Adipocyte (in vitro differentiated cells): ENCODE data around the gene ACTG1.

Experiments used
- DNase-seq: peaks from one replicate; pipeline ENCODE4 v3.0.0-alpha.2; 2015; ENCODE audit warnings: low read depth
- H3K27me3 ChIP-seq: replicated peaks from 2 replicates; pipeline ENCODE4 v1.7.0; 2013; ENCODE audit warnings: mild to moderate bottlenecking, low read length, moderate library complexity; ENCODE audit not compliant: control insufficient read depth, insufficient read depth
- H3K36me3 ChIP-seq: 2 replicates; pipeline ENCODE4 v1.7.0; 2013; ENCODE audit warnings: low read length, mild to moderate bottlenecking, moderate library complexity; ENCODE audit not compliant: control insufficient read depth, insufficient read depth, severe bottlenecking
- H3K4me1 ChIP-seq: 2 replicates; pipeline ENCODE4 v1.7.0; 2013; ENCODE audit warnings: mild to moderate bottlenecking, low read length, moderate library complexity; ENCODE audit not compliant: control insufficient read depth, insufficient read depth
- H3K4me3 ChIP-seq: 2 replicates; pipeline ENCODE4 v1.7.0; 2013; ENCODE audit warnings: mild to moderate bottlenecking, low read length, moderate library complexity
- H3K9ac ChIP-seq: 2 replicates; pipeline ENCODE4 v1.7.0; 2013; ENCODE audit warnings: mild to moderate bottlenecking, low read length, moderate library complexity
- H3K9me3 ChIP-seq: 2 replicates; pipeline ENCODE4 v1.7.0; 2013; ENCODE audit warnings: mild to moderate bottlenecking, low read length, moderate library complexity; ENCODE audit not compliant: control insufficient read depth

The ACTG1 gene

DNA sequence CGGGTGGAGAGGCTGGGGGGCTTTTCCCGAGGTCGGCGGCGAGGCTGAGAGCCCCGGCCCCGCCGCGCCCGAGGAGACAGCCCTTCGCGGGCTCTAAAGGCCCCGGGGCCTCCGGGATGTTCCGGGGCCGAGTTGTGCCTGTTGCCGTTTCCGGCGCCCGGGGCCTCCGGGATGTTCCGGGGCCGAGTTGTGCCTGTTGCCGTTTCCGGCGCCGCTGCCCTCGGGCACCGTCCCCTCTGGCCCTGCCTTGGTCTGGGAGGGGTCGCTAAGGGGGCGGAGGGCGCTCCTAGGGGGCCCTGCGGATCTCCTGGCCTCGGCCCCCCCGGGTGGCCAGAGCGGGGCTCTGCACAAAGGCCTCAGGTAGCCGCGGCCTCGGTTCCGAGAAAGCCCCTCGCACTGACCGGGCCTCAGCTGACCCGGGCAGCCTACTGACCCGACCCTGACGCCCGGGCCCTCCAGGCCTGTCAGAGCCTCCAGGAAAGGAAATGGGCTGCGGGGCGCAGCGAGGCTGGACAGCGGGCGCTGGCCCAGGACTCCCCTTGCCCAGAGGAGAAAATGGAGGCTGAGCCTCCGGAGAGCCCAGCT, 24.2 kb downstream of the ACTG1 start:
- Histone ChIP-seq H3K4me3 (peak overlapping the region; percentile 77), H3K9ac (peak overlapping the region; percentile 88), H3K36me3 (no peaks in the 10 kb centered on the region), H3K4me1 (peaks cover 12% of the 10 kb centered on the region), H3K9me3 (no peaks in the 10 kb centered on the region), H3K27me3 (peaks cover 20% of the 10 kb centered on the region)
- peak; percentile 36 for DNase-seq

DNA sequence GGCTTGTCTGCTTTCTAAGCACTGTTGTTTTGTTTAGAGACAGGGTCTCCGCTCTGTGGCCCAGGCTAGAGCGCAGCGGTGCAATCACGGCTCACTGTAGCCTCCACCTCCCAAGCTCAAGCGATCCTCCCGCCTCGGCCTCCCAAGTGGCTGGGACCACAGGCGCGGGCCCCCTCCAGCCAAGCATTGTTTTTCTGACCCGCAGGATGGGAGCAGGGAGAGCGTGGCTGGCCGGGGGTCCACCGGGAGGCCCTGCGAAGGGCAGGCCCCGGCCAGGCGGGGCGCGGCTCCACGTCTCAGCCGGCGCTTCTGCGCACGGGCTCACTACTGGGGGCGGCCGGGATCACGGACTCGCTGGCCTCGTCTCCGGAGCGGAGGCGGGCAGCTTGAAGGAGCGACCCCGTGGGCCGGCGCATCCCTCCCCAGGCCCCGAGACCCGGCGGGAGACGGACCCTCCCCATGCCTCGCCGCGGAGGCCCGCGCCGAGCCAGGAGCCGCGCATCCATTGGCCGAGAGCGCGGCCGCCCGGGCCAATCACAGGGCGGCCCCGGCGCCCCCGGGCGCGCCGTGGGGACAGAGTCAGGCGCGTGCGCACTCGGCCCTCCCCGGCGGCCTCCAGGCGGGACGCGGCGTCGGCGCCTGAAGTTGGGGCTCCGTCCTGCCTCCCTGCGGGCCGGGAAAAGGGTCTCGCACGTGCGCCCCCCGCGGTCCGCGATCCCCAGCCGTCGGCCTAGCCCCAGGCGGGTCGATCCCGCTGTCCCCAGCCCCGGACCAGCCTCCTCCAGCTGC, 24.9 kb downstream of the ACTG1 start:
- peaks cover 17% of the 10 kb centered on the region for H3K27me3 ChIP-seq
- H3K4me1 ChIP-seq: peaks cover 12% of the 10 kb centered on the region

GRCh38 chr17:81487089-81487486, 25.5 kb downstream of the ACTG1 start:
- no peaks in the 10 kb centered on the region for H3K36me3 ChIP-seq
- H3K27me3 ChIP-seq: peaks cover 11% of the 10 kb centered on the region
- H3K4me3 ChIP-seq: peak overlapping the region; percentile 77
- no peaks in the 10 kb centered on the region for H3K9me3 ChIP-seq
- no peak for DNase-seq
- peak overlapping the region; percentile 88 for H3K9ac ChIP-seq
- peaks cover 12% of the 10 kb centered on the region for H3K4me1 ChIP-seq

More for the DNA sequence above, 24.9 kb downstream of the ACTG1 start:
- peak; percentile 94 for DNase-seq
- H3K4me3 ChIP-seq: peak overlapping the region; percentile 77
- peak overlapping the region; percentile 88 for H3K9ac ChIP-seq
- no peaks in the 10 kb centered on the region for H3K36me3 ChIP-seq
- no peaks in the 10 kb centered on the region for H3K9me3 ChIP-seq

- H3K9me3 ChIP-seq: no peaks in the 10 kb centered on the region
- no peak for DNase-seq
- no peak overlapping the region for H3K4me3 ChIP-seq
- no peak overlapping the region for H3K9ac ChIP-seq
- no peaks in the 10 kb centered on the region for H3K36me3 ChIP-seq
- peaks cover 7% of the 10 kb centered on the region for H3K27me3 ChIP-seq
- H3K4me1 ChIP-seq: peaks cover 15% of the 10 kb centered on the region
Observed at GRCh38 chr17:81486199-81486810, 26.3 kb downstream of the ACTG1 start.

DNA sequence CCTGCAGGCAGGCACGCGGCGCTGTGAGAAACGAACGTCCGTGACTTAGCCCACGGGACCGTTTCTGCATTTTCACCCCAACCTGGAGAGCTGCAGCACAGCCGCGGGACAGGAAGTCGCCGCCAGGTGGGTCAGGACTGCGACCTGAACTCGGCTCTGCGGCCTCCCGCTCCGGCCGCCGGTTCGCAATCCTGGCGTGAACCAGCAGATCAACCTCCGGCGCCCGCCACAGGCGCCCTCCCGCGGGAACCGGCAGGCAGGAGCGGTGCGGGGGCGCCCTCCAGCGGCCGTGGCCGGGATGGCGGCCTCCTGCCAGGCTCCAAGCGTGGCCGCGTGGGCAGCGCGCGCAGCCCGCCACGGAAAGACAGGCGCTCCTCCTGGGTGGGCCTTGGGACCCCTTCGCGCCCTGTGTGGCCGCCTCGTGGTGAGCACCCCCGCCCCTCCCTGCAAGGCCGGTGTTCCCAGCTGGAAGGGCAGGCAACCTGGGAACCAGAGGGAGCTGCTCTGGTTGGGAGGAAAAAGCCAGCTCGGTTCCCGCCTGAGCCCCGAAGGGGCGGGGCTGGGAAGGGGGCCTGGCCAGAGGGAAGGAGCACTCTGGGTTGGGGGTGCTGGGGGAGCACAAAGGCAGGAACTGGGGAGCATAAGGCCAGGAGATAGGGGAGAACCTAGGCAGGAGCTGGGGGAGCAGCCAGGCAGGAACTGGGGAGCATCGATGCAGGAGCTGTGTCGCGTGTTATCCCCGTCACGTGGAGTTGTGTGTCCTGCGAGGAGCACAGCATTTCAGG, 28.2 kb downstream of the ACTG1 start:
- Histone ChIP-seq H3K9ac (peak overlapping the region; percentile 71), H3K36me3 (no peaks in the 10 kb centered on the region), H3K4me3 (peak overlapping the region; percentile 74), H3K4me1 (peaks cover 30% of the 10 kb centered on the region), H3K27me3 (no peaks in the 10 kb centered on the region), H3K9me3 (no peaks in the 10 kb centered on the region)
- DNase-seq: peak; percentile 89

- H3K36me3 ChIP-seq: no peaks in the 10 kb centered on the region
- peaks cover 30% of the 10 kb centered on the region for H3K4me1 ChIP-seq
- H3K4me3 ChIP-seq: peak overlapping the region; percentile 74
- no peaks in the 10 kb centered on the region for H3K9me3 ChIP-seq
- no peaks in the 10 kb centered on the region for H3K27me3 ChIP-seq
- H3K9ac ChIP-seq: peak overlapping the region; percentile 71
- DNase-seq: no peak
Observed at GRCh38 chr17:81483862-81484194, 28.8 kb downstream of the ACTG1 start.

DNA sequence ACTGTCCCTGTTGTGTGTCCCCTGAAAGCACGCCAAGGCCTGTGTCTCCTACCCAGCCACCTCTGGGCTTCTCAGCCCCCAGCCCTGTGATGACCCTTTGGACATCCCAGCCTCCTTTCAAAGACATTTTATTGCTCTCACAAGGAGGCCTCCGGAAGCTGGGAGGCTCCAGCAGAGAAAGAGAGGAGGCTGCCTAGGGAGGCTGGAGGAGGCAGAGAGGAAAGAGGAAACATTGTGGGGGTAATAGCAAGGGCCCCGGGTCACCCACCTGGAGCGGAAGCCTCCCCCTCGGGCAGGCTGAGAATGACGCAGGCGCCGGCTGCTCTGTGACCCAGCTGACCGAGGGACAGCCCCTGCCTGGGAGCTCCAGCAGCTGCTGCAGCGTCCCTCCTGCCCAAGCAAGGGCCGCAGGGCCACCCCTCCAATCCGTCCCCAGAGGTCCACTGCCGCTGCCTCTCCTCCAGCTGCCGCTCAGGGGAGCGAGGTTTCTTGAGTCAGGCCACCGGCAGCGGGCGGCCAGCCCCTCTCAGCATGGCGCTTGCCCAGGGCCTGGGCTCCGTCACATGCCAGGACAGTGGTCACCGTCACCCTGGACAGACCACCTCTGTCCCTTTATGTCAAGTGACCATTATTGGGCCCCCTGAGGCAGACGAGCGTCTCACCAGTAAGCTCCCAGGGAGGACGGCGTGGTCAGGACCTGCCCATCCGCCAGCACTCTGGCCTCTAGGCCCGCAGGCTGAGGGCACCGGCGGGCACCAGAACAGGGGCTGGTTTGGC, 29.3 kb downstream of the ACTG1 start:
- no peaks in the 10 kb centered on the region for H3K36me3 ChIP-seq
- peaks cover 27% of the 10 kb centered on the region for H3K4me1 ChIP-seq
- no peaks in the 10 kb centered on the region for H3K27me3 ChIP-seq
- DNase-seq: no peak
- no peak overlapping the region for H3K4me3 ChIP-seq
- H3K9me3 ChIP-seq: no peaks in the 10 kb centered on the region
- no peak overlapping the region for H3K9ac ChIP-seq

DNA sequence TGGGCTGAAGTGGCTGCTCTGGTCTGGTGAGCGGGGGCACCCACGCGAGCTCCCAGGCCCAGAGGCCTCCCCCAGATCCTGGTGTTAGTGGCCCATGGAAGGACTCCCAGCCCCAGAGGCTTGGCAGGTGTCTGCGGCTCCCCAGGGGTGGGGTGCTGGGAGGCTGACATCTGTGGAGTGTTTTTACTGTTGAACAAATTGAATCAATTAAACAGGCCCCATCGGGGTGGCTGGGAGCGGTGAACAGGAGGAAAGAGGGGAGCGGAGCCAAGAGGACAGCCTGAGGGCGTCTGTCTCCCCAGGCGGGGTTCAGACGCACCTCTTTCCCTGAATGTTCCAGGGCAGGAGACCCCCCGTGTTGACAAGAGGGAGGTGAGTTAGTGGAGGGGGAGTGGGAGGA, 29.9 kb downstream of the ACTG1 start:
- Histone ChIP-seq H3K36me3 (no peaks in the 10 kb centered on the region), H3K27me3 (no peaks in the 10 kb centered on the region), H3K4me1 (peaks cover 25% of the 10 kb centered on the region), H3K9ac (no peak overlapping the region), H3K9me3 (no peaks in the 10 kb centered on the region), H3K4me3 (no peak overlapping the region)
- no peak for DNase-seq

GRCh38 chr17:81481815-81482505, 30.6 kb downstream of the ACTG1 start:
- no peaks in the 10 kb centered on the region for H3K27me3 ChIP-seq

GRCh38 chr17:81481073-81481799, 31.4 kb downstream of the ACTG1 start:
- Histone ChIP-seq H3K36me3 (no peaks in the 10 kb centered on the region), H3K4me1 (peaks cover 23% of the 10 kb centered on the region), H3K9ac (peak overlapping the region; percentile 56), H3K9me3 (peaks cover 3% of the 10 kb centered on the region), H3K4me3 (peak overlapping the region; percentile 73), H3K27me3 (no peaks in the 10 kb centered on the region)
- DNase-seq: peak; percentile 93

More at GRCh38 chr17:81481815-81482505, 30.6 kb downstream of the ACTG1 start:
- Histone ChIP-seq H3K9ac (peak overlapping the region; percentile 56), H3K36me3 (no peaks in the 10 kb centered on the region), H3K9me3 (no peaks in the 10 kb centered on the region), H3K4me3 (peak overlapping the region; percentile 73), H3K4me1 (peaks cover 23% of the 10 kb centered on the region)
- no peak for DNase-seq
